Measurements from ENCODE around the gene CHD5. TPM values are rescaled to one million over a fixed set of nuclear protein-coding genes. Genes with fewer than 3 reads are reported as not detected.

Gene CHD5
- total and polyA plus RNA-seq, 7 experiments from 2014 or later, result 0.14 to 2.8 (median 0.37) TPM; not detected in 2

- peaks cover 0 to 13% (median 4%) of the 10 kb centered on the region in 5 donors for H3K36me3 Mint-ChIP-seq
- Histone ChIP-seq H3K27ac (ENCODE audit: low read depth, low read length) (no peak overlapping the region), H3K36me3 (ENCODE audit: control insufficient read depth in 2 of 3, insufficient read depth in 3 of 3, low read length in 3 of 3) (peaks cover 0 to 37% (median 0%) of the 10 kb centered on the region in 3 experiments), H3K4me1 (ENCODE audit: control insufficient read depth in 2 of 2, insufficient read depth in 2 of 2, low read length in 2 of 2) (no peaks in the 10 kb centered on the region), H3K9me3 (ENCODE audit: control insufficient read depth in 2 of 3, low read length in 3 of 3) (no peaks in the 10 kb centered on the region), H3K4me3 (ENCODE audit: low read length) (no peak overlapping the region), H3K27me3 (ENCODE audit: control insufficient read depth in 2 of 2, insufficient read depth in 2 of 2, low read length in 2 of 2) (no peaks in the 10 kb centered on the region)
- H3K4me3 Mint-ChIP-seq, result no peak overlapping the region
- CTCF ChIA-PET, result no interaction called here
- peaks cover 0 to 4% (median 0%) of the 10 kb centered on the region in 5 donors for H3K27me3 Mint-ChIP-seq
- H3K27ac Mint-ChIP-seq, result peak overlapping the region in 2 of 9 donors; percentile 45 to 54
- DNase-seq (no peak), ATAC-seq (peak; percentile 18)
- H3K9me3 Mint-ChIP-seq, result peaks cover 0 to 5% (median 0%) of the 10 kb centered on the region in 11 donors
- intact Hi-C loops (cut with micrococcal nuclease), result loop anchor here in 1 of 2 donors (10.0 kb wide), 1 partner anchor 104 kb away; the partner anchor contains the start of gene RNF207
- H3K4me1 Mint-ChIP-seq, result peaks cover 0 to 11% (median 3%) of the 10 kb centered on the region in 7 donors
- POLR2A ChIA-PET, result no interaction called here
Observed at GRCh38 chr1:6100861-6101783, 79.0 kb downstream of the CHD5 start.

GRCh38 chr1:6099787-6100765, 80.0 kb downstream of the CHD5 start:
- Mint-ChIP-seq H3K4me3 (no peak overlapping the region), H3K27me3 (peaks cover 0 to 4% (median 0%) of the 10 kb centered on the region in 5 donors), H3K4me1 (peaks cover 0 to 11% (median 3%) of the 10 kb centered on the region in 7 donors), H3K9me3 (peaks cover 0 to 5% (median 0%) of the 10 kb centered on the region in 11 donors), H3K36me3 (peaks cover 0 to 13% (median 4%) of the 10 kb centered on the region in 5 donors), H3K27ac (peak overlapping the region in 1 of 9 donors; percentile 54)
- Histone ChIP-seq H3K9me3 (ENCODE audit: control insufficient read depth in 2 of 3, low read length in 3 of 3) (no peaks in the 10 kb centered on the region), H3K36me3 (ENCODE audit: control insufficient read depth in 2 of 3, insufficient read depth in 3 of 3, low read length in 3 of 3) (peaks cover 0 to 45% (median 0%) of the 10 kb centered on the region in 3 experiments), H3K4me1 (ENCODE audit: control insufficient read depth in 2 of 2, insufficient read depth in 2 of 2, low read length in 2 of 2) (no peaks in the 10 kb centered on the region), H3K27ac (ENCODE audit: low read depth, low read length) (no peak overlapping the region), H3K4me3 (ENCODE audit: low read length) (no peak overlapping the region), H3K27me3 (ENCODE audit: control insufficient read depth in 2 of 2, insufficient read depth in 2 of 2, low read length in 2 of 2) (no peaks in the 10 kb centered on the region)
- intact Hi-C loops (cut with micrococcal nuclease), result loop anchor here in 1 of 2 donors (2.0 to 10.0 kb wide), 2 partner anchors 105 to 107 kb away; partner anchors contain the start of genes NPHP4 and RNF207
- POLR2A ChIA-PET, result no interaction called here
- CTCF ChIA-PET, result interaction anchor here (0.7 to 1.0 kb wide), 2 partner anchors 17 to 590 kb away, joined by 3 read pairs; no protein-coding TSS in a partner anchor
- DNase-seq (peak in 1 of 9 donors; percentile 16), ATAC-seq (peak; percentile 28)

- H3K4me3 ChIP-seq (ENCODE audit: low read length), result no peak overlapping the region
- peaks cover 0 to 11% (median 3%) of the 10 kb centered on the region in 7 donors for H3K4me1 Mint-ChIP-seq
- no peak for DNase-seq
- H3K27me3 ChIP-seq (ENCODE audit: control insufficient read depth in 2 of 2, insufficient read depth in 2 of 2, low read length in 2 of 2), result no peaks in the 10 kb centered on the region
- intact Hi-C loops (cut with micrococcal nuclease), result loop anchor here in 1 of 2 donors (2.0 kb wide), 1 partner anchor 106 kb away; the partner anchor contains the start of gene NPHP4
- no peaks in the 10 kb centered on the region for H3K9me3 ChIP-seq (ENCODE audit: control insufficient read depth in 2 of 3, low read length in 3 of 3)
- CTCF ChIA-PET, result interaction anchor here (0.7 to 1.0 kb wide), 2 partner anchors 16 to 589 kb away, joined by 3 read pairs; no protein-coding TSS in a partner anchor
- POLR2A ChIA-PET, result no interaction called here
- H3K27me3 Mint-ChIP-seq, result no peaks in the 10 kb centered on the region
- H3K4me1 ChIP-seq (ENCODE audit: control insufficient read depth in 2 of 2, insufficient read depth in 2 of 2, low read length in 2 of 2), result no peaks in the 10 kb centered on the region
- no peak overlapping the region for H3K27ac Mint-ChIP-seq
- peaks cover 0 to 53% (median 0%) of the 10 kb centered on the region in 3 experiments for H3K36me3 ChIP-seq (ENCODE audit: control insufficient read depth in 2 of 3, insufficient read depth in 3 of 3, low read length in 3 of 3)
- H3K9me3 Mint-ChIP-seq, result peaks cover 0 to 5% (median 0%) of the 10 kb centered on the region in 11 donors
- H3K27ac ChIP-seq (ENCODE audit: low read depth, low read length), result no peak overlapping the region
- H3K36me3 Mint-ChIP-seq, result peaks cover 0 to 13% (median 4%) of the 10 kb centered on the region in 5 donors
- ATAC-seq, result no peak
- H3K4me3 Mint-ChIP-seq, result no peak overlapping the region
Observed at GRCh38 chr1:6099297-6099696, 80.8 kb downstream of the CHD5 start.

- Histone ChIP-seq H3K4me3 (ENCODE audit: low read length) (no peak overlapping the region), H3K4me1 (ENCODE audit: control insufficient read depth in 2 of 2, insufficient read depth in 2 of 2, low read length in 2 of 2) (no peaks in the 10 kb centered on the region), H3K36me3 (ENCODE audit: control insufficient read depth in 2 of 3, insufficient read depth in 3 of 3, low read length in 3 of 3) (peaks cover 0 to 60% (median 0%) of the 10 kb centered on the region in 3 experiments), H3K9me3 (ENCODE audit: control insufficient read depth in 2 of 3, low read length in 3 of 3) (no peaks in the 10 kb centered on the region), H3K27me3 (ENCODE audit: control insufficient read depth in 2 of 2, insufficient read depth in 2 of 2, low read length in 2 of 2) (no peaks in the 10 kb centered on the region), H3K27ac (ENCODE audit: low read depth, low read length) (no peak overlapping the region)
- intact Hi-C loops (cut with micrococcal nuclease), result loop anchor here in 1 of 2 donors (2.0 kb wide), 1 partner anchor 106 kb away; the partner anchor contains the start of gene NPHP4
- Mint-ChIP-seq H3K4me3 (no peak overlapping the region), H3K36me3 (peaks cover 0 to 20% (median 4%) of the 10 kb centered on the region in 5 donors), H3K9me3 (peaks cover 0 to 5% (median 0%) of the 10 kb centered on the region in 11 donors), H3K27ac (peak overlapping the region in 2 of 9 donors; percentile 33 to 61), H3K4me1 (peaks cover 0 to 11% (median 3%) of the 10 kb centered on the region in 7 donors), H3K27me3 (no peaks in the 10 kb centered on the region)
- ATAC-seq, result no peak
- DNase-seq, result no peak
- POLR2A ChIA-PET, result no interaction called here
- CTCF ChIA-PET, result interaction anchor here (1.0 kb wide), 1 partner anchor 15 kb away, joined by 3 read pairs; no protein-coding TSS in a partner anchor
Observed at GRCh38 chr1:6098303-6099215, 81.6 kb downstream of the CHD5 start.

- peaks cover 0 to 20% (median 4%) of the 10 kb centered on the region in 5 donors for H3K36me3 Mint-ChIP-seq
- Histone ChIP-seq H3K4me3 (ENCODE audit: low read length) (no peak overlapping the region), H3K4me1 (ENCODE audit: control insufficient read depth in 2 of 2, insufficient read depth in 2 of 2, low read length in 2 of 2) (no peaks in the 10 kb centered on the region), H3K9me3 (ENCODE audit: control insufficient read depth in 2 of 3, low read length in 3 of 3) (no peaks in the 10 kb centered on the region), H3K27ac (ENCODE audit: low read depth, low read length) (no peak overlapping the region), H3K36me3 (ENCODE audit: control insufficient read depth in 2 of 3, insufficient read depth in 3 of 3, low read length in 3 of 3) (peaks cover 0 to 67% (median 1%) of the 10 kb centered on the region in 3 experiments), H3K27me3 (ENCODE audit: control insufficient read depth in 2 of 2, insufficient read depth in 2 of 2, low read length in 2 of 2) (no peaks in the 10 kb centered on the region)
- H3K4me1 Mint-ChIP-seq, result peaks cover 0 to 11% (median 3%) of the 10 kb centered on the region in 7 donors
- intact Hi-C loops (cut with micrococcal nuclease), result loop anchor here in 1 of 2 donors (2.0 kb wide), 1 partner anchor 105 kb away; the partner anchor contains the start of gene NPHP4
- ChIA-PET CTCF (no interaction called here), POLR2A (no interaction called here)
- H3K9me3 Mint-ChIP-seq, result peaks cover 0 to 4% (median 0%) of the 10 kb centered on the region in 11 donors
- H3K27ac Mint-ChIP-seq, result no peak overlapping the region
- no peak overlapping the region for H3K4me3 Mint-ChIP-seq
- H3K27me3 Mint-ChIP-seq, result no peaks in the 10 kb centered on the region
- ATAC-seq, result no peak
- DNase-seq, result no peak
Observed at GRCh38 chr1:6097824-6098223, 82.3 kb downstream of the CHD5 start.
